Gastroesophageal sphincter (tissue), 2 donors: ENCODE results near the gene CCDC80.

Experiments used
- POLR2A ChIP-seq, 2 donors: fragments of 450-650 bp; IDR thresholded peaks; one replicate each; pipeline ENCODE4 v1.6.1; 2017; ENCODE audit warnings: antibody characterized with exemption in 2 of 2, mild to moderate bottlenecking in 2 of 2, moderate library complexity in 1 of 2
- POLR2AphosphoS5 ChIP-seq: sonication (generic); formaldehyde crosslinking; IDR thresholded peaks from one replicate; pipeline ENCODE4 v1.6.1; 2017; ENCODE audit warnings: antibody characterized with exemption

DNA sequence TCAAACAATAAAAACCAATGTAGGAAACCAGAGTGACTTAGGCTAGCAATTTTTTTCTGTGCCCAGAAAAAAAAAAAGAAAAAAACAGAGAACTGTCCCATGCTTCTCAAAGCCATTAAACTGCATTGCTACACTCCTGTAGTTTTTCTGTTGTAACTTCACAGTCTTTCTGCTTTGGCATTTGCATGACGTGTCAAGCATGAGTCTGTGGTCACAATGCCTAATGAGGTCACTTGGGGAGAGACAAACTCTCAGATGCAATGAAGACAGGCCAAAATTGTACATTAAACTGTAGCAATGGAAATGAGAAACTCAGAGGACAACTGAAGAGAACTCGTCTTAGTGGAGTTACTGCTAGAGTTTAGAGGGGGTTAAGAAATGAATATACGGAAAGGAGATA lies 30.8 kb downstream of the CCDC80 start:
- no peak for TF ChIP-seq POLR2A (IDR thresholded peaks at IDR 0.05)
- no peak for TF ChIP-seq POLR2AphosphoS5
